ENCODE results near the gene CHD9NB. TPM values are rescaled to one million over a fixed set of nuclear protein-coding genes. Genes with fewer than 3 reads are reported as not detected.

The CHD9NB gene
- polyA plus RNA-seq, 2 of the 4 experiments (the other 2 are of a cell fraction) = 2.0 to 2.8 TPM

GRCh38 chr16:53083119-53083518, 30.4 kb upstream of the CHD9NB start:
- no peak; a peak in 1 of 6 replicates for ATAC-seq
- no peak for FAIRE-seq
- ChIA-PET CTCF (interaction anchor here (1.3 to 1.6 kb wide), 2 partner anchors 14 to 16 kb away, joined by 3 to 5 read pairs; no protein-coding TSS in a partner anchor), POLR2A (no interaction called here)
- H3K9me3 ChIP-seq = no peaks in the 10 kb centered on the region
- peaks cover 73% of the 10 kb centered on the region for H3K4me1 ChIP-seq
- peak overlapping the region; percentile 75 to 87; a peak in 5 of 6 replicates for H3K27ac ChIP-seq
- no peak overlapping the region for H3K4me3 ChIP-seq
- DNase-seq (ENCODE audit: low read depth in 1 of 2, low spot score in 1 of 2) = peak in 1 of 2 experiments; percentile 63
- H3K4me2 ChIP-seq = peak overlapping the region; percentile 72
- 35% methylated on average over 1 of the region's 1 CpG for WGBS (ENCODE audit: missing lambda C conversion rate)
- TF ChIP-seq BHLHE40 (IDR thresholded peaks at IDR 0.05; ENCODE audit: low read depth, low read length) (no peak), MAFK (IDR thresholded peaks at IDR 0.05; ENCODE audit: partially characterized antibody) (no peak), EHF (CRISPR knock-in tag; IDR thresholded peaks at IDR 0.05) (no peak), PBX3 (IDR thresholded peaks at IDR 0.05) (no peak), KDM1A (IDR thresholded peaks at IDR 0.05; ENCODE audit: low read depth) (no peak), CEBPB (IDR thresholded peaks at IDR 0.05) (no peak), POLR2AphosphoS2 (conservative IDR thresholded peaks at IDR 0.05; ENCODE audit: low read length) (no peak)

GRCh38 chr16:53082509-53082908, 29.8 kb upstream of the CHD9NB start:
- TF ChIP-seq NPAS2 (CRISPR knock-in tag; IDR thresholded peaks at IDR 0.05; ENCODE audit: borderline replicate concordance) = no peak
- no peak for TF ChIP-seq RNF2 (IDR thresholded peaks at IDR 0.05; ENCODE audit: borderline replicate concordance, low read depth)
- TF ChIP-seq ZFP36 (IDR thresholded peaks at IDR 0.05; ENCODE audit: borderline replicate concordance, partially characterized antibody) = no peak
- no peak for TF ChIP-seq RFX5 (IDR thresholded peaks at IDR 0.05)
- TF ChIP-seq FOXS1 (CRISPR knock-in tag; IDR thresholded peaks at IDR 0.05) = no peak
- no peak for TF ChIP-seq EHF (CRISPR knock-in tag; IDR thresholded peaks at IDR 0.05)
- TF ChIP-seq HDAC2 (IDR thresholded peaks at IDR 0.05) = no peak
- TF ChIP-seq ZSCAN20 (CRISPR knock-in tag; IDR thresholded peaks at IDR 0.05) = no peak
- no peak for TF ChIP-seq JUN (IDR thresholded peaks at IDR 0.05)
- TF ChIP-seq NFE2L2 (conservative IDR thresholded peaks at IDR 0.05; ENCODE audit: low read length) = no peak
- no peak for TF ChIP-seq CEBPB (IDR thresholded peaks at IDR 0.05)
- TF ChIP-seq MAFK (IDR thresholded peaks at IDR 0.05; ENCODE audit: partially characterized antibody) = no peak
- no peak for TF ChIP-seq MAX (IDR thresholded peaks at IDR 0.05)
- Histone ChIP-seq H3K4me2 (peak overlapping the region; percentile 72), H3K4me1 (peaks cover 79% of the 10 kb centered on the region), H3K4me3 (no peak overlapping the region), H3K9me3 (no peaks in the 10 kb centered on the region), H3K27ac (peak overlapping the region; percentile 75 to 87)
- POLR2A ChIA-PET = no interaction called here
- ATAC-seq (no peak), DNase-seq (ENCODE audit: low read depth in 1 of 2, low spot score in 1 of 2) (no peak), FAIRE-seq (no peak)
- WGBS (ENCODE audit: missing lambda C conversion rate) = 80% methylated on average over 4 of the region's 4 CpGs
- CTCF ChIA-PET = interaction anchor here (1.0 to 1.6 kb wide), 3 partner anchors 9 to 17 kb away, joined by 3 to 5 read pairs (median 3); no protein-coding TSS in a partner anchor

GRCh38 chr16:53081686-53082407, 29.1 kb upstream of the CHD9NB start:
- WGBS (ENCODE audit: missing lambda C conversion rate) = 94% methylated on average over 3 of the region's 3 CpGs
- CTCF ChIA-PET = interaction anchor here (0.6 to 3.4 kb wide), 7 partner anchors 9 to 26 kb away, joined by 3 to 39 read pairs (median 3); partner anchors contain the start of gene CHD9

GRCh38 chr16:53081032-53081424, 28.3 kb upstream of the CHD9NB start:
- ATAC-seq = peak; percentile 61 to 64
- Histone ChIP-seq H3K27ac (peak overlapping the region; percentile 75 to 87), H3K9me3 (0 out of 3 replicates have a peak, but pooled peaks cover 4% of the 10 kb centered on the region), H3K4me1 (peaks cover 79% of the 10 kb centered on the region), H3K4me2 (peak overlapping the region; percentile 72), H3K4me3 (0 out of 3 replicates have a peak overlapping the region, but pooled peaks have one; percentile 3)
- POLR2A ChIA-PET = interaction anchor here (1.0 to 4.3 kb wide), 7 partner anchors 12 to 49 kb away, joined by 3 to 54 read pairs (median 7); partner anchors contain the start of genes CHD9 and CHD9NB
- no peak for DNase-seq (ENCODE audit: low read depth in 1 of 2, low spot score in 1 of 2)
- TF ChIP-seq E2F6 (IDR thresholded peaks at IDR 0.05; ENCODE audit: borderline replicate concordance, low read depth) (no peak), RAD21 (conservative IDR thresholded peaks at IDR 0.05 in 1 of 2, IDR thresholded peaks at IDR 0.05 in 1 of 2) (no peak; a peak in 1 of 5 replicates), BCL3 (IDR thresholded peaks at IDR 0.05) (peak; percentile 9; the same call in 1 of the 3 replicates)
- CTCF ChIA-PET = interaction anchor here (0.6 to 3.4 kb wide), 6 partner anchors 12 to 126 kb away, joined by 3 to 39 read pairs (median 4); partner anchors contain the start of gene CHD9
- FAIRE-seq = no peak

More at GRCh38 chr16:53081686-53082407, 29.1 kb upstream of the CHD9NB start:
- POLR2A ChIA-PET = interaction anchor here (1.5 to 4.3 kb wide), 2 partner anchors 12 to 18 kb away, joined by 4 to 54 read pairs; no protein-coding TSS in a partner anchor
- peak overlapping the region; percentile 75 to 87 for H3K27ac ChIP-seq
- H3K4me1 ChIP-seq = peaks cover 79% of the 10 kb centered on the region
- no peak for DNase-seq (ENCODE audit: low read depth in 1 of 2, low spot score in 1 of 2)
- no peak overlapping the region for H3K4me3 ChIP-seq
- FAIRE-seq = no peak
- no peaks in the 10 kb centered on the region for H3K9me3 ChIP-seq
- ATAC-seq = no peak
- H3K4me2 ChIP-seq = peak overlapping the region; percentile 72
- TF ChIP-seq ZC3H11A (IDR thresholded peaks at IDR 0.05) (peak; percentile 98), JUN (IDR thresholded peaks at IDR 0.05) (no peak)
